Stimulated activated CD8-positive, alpha-beta memory T cell treated with anti-CD3 and anti-CD28 coated beads, Interleukin-7, amount 100 ng/mL, for 4 hours (primary cell): ENCODE results near the gene TSNAXIP1.
"Not testable (repeated sequence)": the region's sequence is repeated elsewhere in the genome, so short reads cannot be mapped to it uniquely, and the experiment has no call there.

Source experiments
- DNase-seq, 2 donors: peaks; one replicate each; pipeline ENCODE4 v3.0.0-alpha.2; 2020; ENCODE audit warnings: low read depth in 2 of 2

Gene TSNAXIP1

GRCh38 chr16:67833415-67834241, 26.9 kb downstream of the TSNAXIP1 start:
- peak; percentile 82 to 85 for DNase-seq

DNA sequence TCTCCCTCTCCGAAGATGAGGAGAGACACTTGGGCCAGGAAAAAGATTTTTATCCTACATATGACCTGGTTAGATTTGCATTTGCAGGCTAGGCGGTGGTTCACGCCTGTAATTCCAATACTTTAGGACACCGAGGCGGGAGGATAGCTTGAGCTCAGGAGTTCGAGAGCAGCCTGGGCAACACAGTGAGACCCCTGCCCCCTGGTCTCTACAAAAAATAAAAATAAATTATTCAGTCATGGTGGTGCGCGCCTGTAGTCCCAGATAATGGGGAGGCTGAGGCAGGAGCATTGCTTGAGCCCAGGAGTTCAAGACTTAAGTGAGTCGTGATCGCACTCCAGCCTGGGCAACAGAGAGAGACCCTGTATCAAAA, 27.5 kb downstream of the TSNAXIP1 start:
- DNase-seq: no peak

DNA sequence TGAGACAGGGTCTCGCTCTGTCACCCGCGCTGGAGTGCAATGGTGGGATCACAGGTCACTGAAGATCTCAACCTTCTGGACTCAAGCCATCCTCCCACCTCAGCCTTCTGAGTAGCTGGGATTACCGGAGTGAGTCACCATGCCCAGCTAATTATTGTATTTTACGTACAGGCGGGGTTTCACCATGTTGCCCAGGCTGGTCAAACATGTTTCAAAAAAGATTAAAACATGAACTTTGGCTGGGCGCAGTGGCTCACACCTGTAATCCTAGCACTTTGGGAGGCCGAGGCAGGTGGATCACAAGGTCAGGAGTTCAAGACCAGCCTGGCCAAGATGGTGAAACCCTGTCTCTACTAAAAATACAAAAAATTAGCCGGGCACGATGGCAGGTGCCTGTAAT, 30.5 kb downstream of the TSNAXIP1 start:
- DNase-seq: not testable (repeated sequence)

- no peak for DNase-seq
Observed at GRCh38 chr16:67837811-67838210, 31.1 kb downstream of the TSNAXIP1 start.

DNA sequence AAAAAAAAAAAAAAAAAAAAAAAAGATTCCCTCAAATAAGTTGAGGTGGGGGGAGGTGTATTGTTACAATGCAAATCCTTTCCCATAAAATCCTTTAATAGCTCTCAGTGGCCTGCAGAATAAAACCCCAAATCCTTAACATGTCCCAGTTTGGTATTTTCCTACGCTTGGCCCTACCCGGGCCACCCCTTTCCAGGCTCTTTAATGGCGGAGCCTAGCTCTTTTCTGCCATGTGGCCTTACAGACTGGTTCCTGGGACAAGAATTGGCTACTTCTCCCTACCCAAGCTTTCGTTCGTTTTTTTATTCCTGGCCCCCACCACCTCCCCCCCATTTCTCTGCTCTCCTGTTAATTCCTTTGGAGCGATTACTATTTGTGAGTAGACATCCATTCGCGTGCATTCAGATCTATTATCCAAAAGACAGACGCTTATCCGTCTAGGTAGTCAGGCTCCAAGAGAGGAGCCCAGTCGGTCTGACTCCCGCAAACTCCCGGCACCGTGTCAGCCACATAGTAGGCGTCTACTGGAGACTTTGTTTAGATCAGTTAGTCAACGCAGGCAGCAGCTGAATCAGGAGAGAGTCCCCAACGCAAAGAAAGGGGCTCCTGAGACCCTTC, 34.6 kb downstream of the TSNAXIP1 start:
- no peak for DNase-seq

DNA sequence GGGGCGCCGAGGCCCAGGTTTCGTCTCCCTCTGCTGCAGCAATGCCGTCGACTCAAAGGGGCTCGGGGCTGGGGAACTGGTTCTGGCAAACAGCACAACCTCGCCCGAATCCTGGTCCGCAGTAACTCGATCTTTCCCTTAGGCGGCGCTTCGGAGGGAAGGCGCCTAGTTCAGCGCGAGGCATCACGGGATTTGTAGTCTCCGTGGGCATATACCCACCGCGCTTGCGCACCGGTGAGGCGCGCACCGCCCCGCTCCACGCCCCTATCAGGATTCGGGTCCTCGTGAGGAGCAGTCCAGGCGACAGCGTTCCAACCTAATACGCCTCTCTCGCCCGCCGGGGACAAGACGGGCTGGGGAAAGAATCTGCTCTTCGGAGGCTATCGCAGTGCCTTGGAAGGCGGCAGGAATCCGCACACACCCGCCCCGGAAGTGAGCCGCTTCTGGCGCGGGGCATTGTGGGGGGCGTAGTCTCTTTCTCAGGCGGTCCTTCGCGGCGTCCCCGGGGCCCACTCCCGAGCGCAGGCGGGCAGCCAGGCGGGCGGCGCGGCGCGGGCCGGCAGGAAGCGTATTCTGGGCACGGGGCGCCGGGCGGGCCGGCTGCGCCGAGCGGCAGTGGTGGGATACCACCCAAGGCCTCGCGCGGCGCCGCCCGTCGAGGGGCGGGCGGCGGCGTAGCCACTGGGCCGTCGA, 35.3 kb downstream of the TSNAXIP1 start, which contains the start of gene THAP11:
TSS of gene THAP11 (plus strand) at position 505 of the 693 bp plus-strand sequence. CDS start 235 bp downstream, outside the sequence.
- peak; percentile 87 to 92 for DNase-seq

GRCh38 chr16:67842509-67843342, 36.0 kb downstream of the TSNAXIP1 start:
- peak; percentile 5 to 39 for DNase-seq

GRCh38 chr16:67843343-67843765, 36.7 kb downstream of the TSNAXIP1 start:
- peak in 1 of 2 donors; percentile 5 for DNase-seq

DNA sequence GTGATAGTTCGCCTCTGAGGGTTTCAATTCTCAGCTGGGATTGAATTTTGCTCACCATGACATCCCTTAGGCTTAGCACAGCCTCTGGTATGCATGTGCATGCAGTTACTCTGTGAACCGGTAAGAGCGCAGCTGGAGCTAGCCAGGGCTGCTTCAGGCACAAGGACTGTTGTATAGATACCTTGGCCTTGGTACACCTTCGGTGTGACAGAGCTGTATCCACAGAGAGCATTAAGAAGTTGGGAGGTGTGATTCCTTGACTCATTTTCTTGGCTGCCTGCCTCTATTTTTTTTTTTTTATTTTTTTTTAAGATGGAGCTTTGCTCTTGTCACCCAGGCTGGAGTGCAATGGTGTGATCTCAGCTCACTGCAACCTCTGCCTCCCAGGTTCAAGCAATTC, 37.8 kb downstream of the TSNAXIP1 start:
- no peak for DNase-seq

DNA sequence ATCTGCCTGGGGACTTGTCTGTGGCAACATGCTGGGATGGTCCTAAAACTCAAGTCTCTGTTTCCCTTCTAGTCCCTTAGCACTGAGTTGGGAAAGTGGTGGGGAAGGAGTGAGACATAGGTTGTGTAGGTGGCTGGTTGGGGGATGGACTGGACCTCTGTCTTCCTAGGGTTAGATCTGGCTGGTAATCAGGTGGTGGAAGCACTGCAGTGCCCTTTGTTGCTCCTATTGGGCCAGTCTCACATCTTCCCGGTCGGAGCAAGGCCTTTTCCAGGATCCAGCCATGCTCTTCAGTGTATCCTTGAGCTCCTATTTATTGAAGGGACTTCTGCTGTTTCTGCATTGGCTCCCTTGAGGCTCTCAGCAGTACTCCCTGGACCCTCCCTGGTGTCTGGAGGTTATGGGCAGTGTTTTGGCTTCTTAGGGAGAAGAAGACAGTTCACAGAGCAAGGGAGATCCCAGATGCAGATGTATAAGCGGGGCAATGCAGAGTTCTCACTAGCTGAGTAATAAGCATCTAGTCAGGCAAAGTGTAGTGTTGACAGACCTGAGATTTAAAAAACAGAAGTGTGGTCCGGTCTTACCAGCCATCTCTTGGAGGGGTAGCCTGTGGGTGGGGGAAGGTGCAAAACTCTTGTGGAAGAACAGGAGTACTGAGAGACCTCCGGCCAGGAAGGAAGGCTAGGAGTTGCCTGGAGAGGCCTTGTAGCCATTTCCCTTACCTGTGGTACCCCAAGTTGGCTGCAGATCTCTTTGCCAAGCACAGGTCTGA, 38.8 kb downstream of the TSNAXIP1 start:
- DNase-seq: no peak

- no peak for DNase-seq
Observed at GRCh38 chr16:67846063-67846319, 39.3 kb downstream of the TSNAXIP1 start.

DNA sequence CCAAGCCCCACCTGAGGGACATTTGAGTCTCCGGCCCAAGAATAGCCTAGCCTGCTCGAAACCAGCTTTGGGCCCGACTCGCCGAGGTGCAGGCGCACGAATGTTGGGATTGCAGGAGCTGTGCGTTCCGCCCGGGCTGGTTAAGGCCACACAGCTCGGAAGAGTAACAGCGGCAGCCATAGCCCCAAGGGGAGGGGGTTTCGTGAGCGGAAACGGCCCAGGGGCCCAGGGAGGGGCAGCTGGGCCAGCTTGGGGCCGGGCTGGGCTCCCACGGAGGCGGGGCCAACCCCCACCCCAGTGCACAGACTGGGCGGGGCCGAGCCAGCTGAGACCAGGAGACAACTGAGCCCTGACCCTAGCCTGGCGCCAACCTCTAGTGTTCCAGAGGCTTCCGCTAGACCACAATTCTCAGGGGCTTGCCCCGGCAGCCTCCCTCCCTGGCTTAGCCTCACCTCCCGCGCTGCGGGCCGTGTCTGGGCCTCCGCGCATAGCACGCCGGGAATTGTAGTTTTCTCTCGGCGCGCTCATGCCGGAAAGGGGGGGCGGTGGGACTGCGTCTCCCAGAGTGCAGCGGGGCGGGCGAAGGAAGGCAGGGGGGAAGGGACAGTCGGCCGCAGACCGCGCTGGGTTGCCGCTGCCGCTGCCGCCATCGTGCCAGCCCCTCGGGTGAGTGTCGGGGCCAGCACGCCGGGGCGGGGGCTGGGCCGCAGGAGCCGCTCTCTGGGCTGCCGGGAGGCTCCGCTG, 39.8 kb downstream of the TSNAXIP1 start, which contains the start of gene NUTF2:
TSS of gene NUTF2 (plus strand) at position 614 of the 744 bp plus-strand sequence. CDS start 18,198 bp downstream, outside the sequence.
- peak; percentile 90 to 93 for DNase-seq

- DNase-seq: no peak
Observed at GRCh38 chr16:67847064-67847861, 40.6 kb downstream of the TSNAXIP1 start, which contains the start of gene CENPT. TSS of gene CENPT (minus strand) at chr16:67847693. CDS start at chr16:67833859, 13,834 bp downstream.

DNA sequence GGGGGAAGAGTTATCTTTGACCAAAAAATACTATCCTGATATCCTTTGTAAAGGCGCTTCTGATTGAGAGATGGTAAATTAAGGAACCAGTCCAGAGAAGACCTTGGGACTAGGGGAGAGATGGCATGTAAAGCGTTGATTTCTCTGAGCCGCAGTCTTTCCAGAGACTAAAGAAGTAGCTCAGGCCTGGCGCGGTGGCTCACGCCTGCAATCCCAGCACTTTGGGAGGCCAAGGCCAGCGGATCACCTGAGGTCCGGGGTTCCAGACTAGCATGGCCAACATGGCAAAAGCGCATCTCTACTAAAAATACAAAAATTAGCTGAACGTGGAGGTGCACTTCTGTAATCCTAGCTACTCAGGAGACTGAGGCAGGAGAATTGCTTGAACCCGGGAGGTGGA, 41.4 kb downstream of the TSNAXIP1 start:
- DNase-seq: no peak

- DNase-seq: no peak
Observed at GRCh38 chr16:67853670-67854069, 47.0 kb downstream of the TSNAXIP1 start.

DNA sequence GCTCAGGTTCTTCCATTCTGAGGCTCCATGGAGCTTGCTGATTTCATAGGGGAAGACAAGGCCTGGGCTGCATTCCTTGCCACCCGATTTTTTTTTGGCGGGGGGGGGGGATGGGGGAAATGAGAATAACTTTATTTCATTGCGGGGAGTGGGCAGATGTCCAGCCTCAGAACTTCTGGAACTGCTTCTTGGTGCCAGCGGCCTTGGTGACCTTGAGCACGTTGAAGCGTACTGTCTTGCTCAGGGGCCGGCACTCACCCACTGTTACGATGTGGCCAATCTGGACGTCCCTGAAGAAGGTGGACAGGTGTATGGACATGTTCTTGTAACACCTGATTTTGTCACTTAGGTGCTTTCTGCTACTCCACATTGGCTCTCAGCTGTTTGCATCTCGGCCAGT, 49.1 kb downstream of the TSNAXIP1 start:
- no peak for DNase-seq

- no peak for DNase-seq
Observed at GRCh38 chr16:67856927-67857546, 50.3 kb downstream of the TSNAXIP1 start.

- no peak for DNase-seq
Observed at GRCh38 chr16:67857547-67858233, 51.0 kb downstream of the TSNAXIP1 start.
